HG03175 (cell line): ENCODE measurements around the gene PLEKHM2.

Experiments
- ATAC-seq: cut with Tn5 transposase; IDR thresholded peaks from one replicate; pipeline ENCODE4 v1.9.1; 2021; ENCODE audit warnings: mild to moderate bottlenecking, moderate library complexity; ENCODE audit not compliant: unreplicated experiment

Gene PLEKHM2

GRCh38 chr1:15757016-15757543 is 73.0 kb downstream of the PLEKHM2 start:
- no peak for ATAC-seq

GRCh38 chr1:15757575-15758342 is 73.6 kb downstream of the PLEKHM2 start:
- no peak for ATAC-seq

- no peak for ATAC-seq
Measured at GRCh38 chr1:15758343-15758931, 74.3 kb downstream of the PLEKHM2 start, which contains the start of gene FBLIM1. Gene FBLIM1 (plus strand): TSS chr1:15758795. CDS start chr1:15764984, 6,189 bp downstream.

GRCh38 chr1:15758953-15759661 is 75.0 kb downstream of the PLEKHM2 start:
- ATAC-seq, result no peak

- ATAC-seq, result no peak
Measured at GRCh38 chr1:15760520-15761211, 76.5 kb downstream of the PLEKHM2 start.

GRCh38 chr1:15761366-15762128 is 77.4 kb downstream of the PLEKHM2 start:
- ATAC-seq, result no peak

- no peak for ATAC-seq
Measured at GRCh38 chr1:15762546-15762945, 78.4 kb downstream of the PLEKHM2 start.

- ATAC-seq, result no peak
Measured at GRCh38 chr1:15764269-15764764, 80.2 kb downstream of the PLEKHM2 start.

GRCh38 chr1:15764890-15765289 is 80.8 kb downstream of the PLEKHM2 start:
- no peak for ATAC-seq

- no peak for ATAC-seq
Measured at GRCh38 chr1:15765495-15766194, 81.5 kb downstream of the PLEKHM2 start.

GRCh38 chr1:15767941-15768340 is 83.8 kb downstream of the PLEKHM2 start:
- no peak for ATAC-seq

GRCh38 chr1:15768388-15768787 is 84.3 kb downstream of the PLEKHM2 start:
- no peak for ATAC-seq

GRCh38 chr1:15770313-15770962 is 86.3 kb downstream of the PLEKHM2 start:
- ATAC-seq, result no peak

GRCh38 chr1:15771836-15772515 is 87.9 kb downstream of the PLEKHM2 start:
- no peak for ATAC-seq

- ATAC-seq, result no peak
Measured at GRCh38 chr1:15775706-15776105, 91.6 kb downstream of the PLEKHM2 start.

GRCh38 chr1:15777909-15778707 is 94.0 kb downstream of the PLEKHM2 start:
- no peak for ATAC-seq
